Measurements from ENCODE around the gene C4BPB. TPM values are rescaled to one million over a fixed set of nuclear protein-coding genes. Genes with fewer than 3 reads are reported as not detected.

The C4BPB gene
- total and polyA plus RNA-seq, 2 donors (not counting 3 experiments of a cell fraction or from before 2014, with no cell fraction given), result not detected

- Histone ChIP-seq H3K36me3 (ENCODE audit: control insufficient read depth in 2 of 2, extremely low read depth in 1 of 2, insufficient read depth in 2 of 2, low read length in 2 of 2) (no peaks in the 10 kb centered on the region), H3K9me1 (replicated peaks; ENCODE audit: control insufficient read depth, extremely low read depth, insufficient read depth, low read length) (no peaks in the 10 kb centered on the region), H3K27me3 (ENCODE audit: control insufficient read depth in 2 of 2, insufficient read depth in 2 of 2, low read length in 2 of 2) (peaks cover 0 to 2% of the 10 kb centered on the region in 2 experiments), H3K79me2 (ENCODE audit: control insufficient read depth, insufficient read depth, low read length) (peaks cover 9% of the 10 kb centered on the region), H3K9ac (replicated peaks; ENCODE audit: extremely low read depth, insufficient read depth, low read length) (no peak overlapping the region), H3K9me3 (replicated peaks; ENCODE audit: control insufficient read depth, insufficient read depth, low read length) (no peaks in the 10 kb centered on the region), H3K4me3 (replicated peaks in 1 of 3; ENCODE audit: insufficient read depth in 1 of 3, low read depth in 1 of 3, low read length in 3 of 3) (no peak overlapping the region), H4K20me1 (replicated peaks; ENCODE audit: control insufficient read depth, extremely low read depth, insufficient read depth, low read length) (no peaks in the 10 kb centered on the region), H3K4me1 (ENCODE audit: control insufficient read depth, extremely low read depth, insufficient read depth, low read length) (peaks cover 13% of the 10 kb centered on the region), H2AFZ (ENCODE audit: low read depth, low read length) (no peak overlapping the region), H3K27ac (ENCODE audit: insufficient read depth, low read depth, low read length) (no peak overlapping the region), H3K4me2 (ENCODE audit: insufficient read depth, low read length) (no peak overlapping the region)
- TF ChIP-seq EZH2 (IDR thresholded peaks at IDR 0.05; ENCODE audit: borderline replicate concordance, low read depth, low read length, severe bottlenecking), result no peak
- TF ChIP-seq GATA2 (IDR thresholded peaks at IDR 0.05; ENCODE audit: insufficient read depth, insufficient read length, low read depth, low read length), result no peak
- TF ChIP-seq POLR2AphosphoS5 (IDR thresholded peaks at IDR 0.05; ENCODE audit: insufficient read depth, low read depth, low read length), result no peak
- no peak for TF ChIP-seq FOS (IDR thresholded peaks at IDR 0.05; ENCODE audit: borderline replicate concordance, insufficient read depth, low read length)
- no peak for TF ChIP-seq POLR2A (IDR thresholded peaks at IDR 0.05; ENCODE audit: low read depth, low read length)
- no TSS peak for BruUV-seq (replicated peaks)
- intact Hi-C loops (cut with micrococcal nuclease) (loop anchor here (5.0 kb wide), 1 partner anchor 153 kb away; no protein-coding TSS in a partner anchor), dilution Hi-C loops (cut with MboI; ENCODE audit: extremely low pct_ligation_motif_present, low sequenced_read_pairs) (no loop called here)
- CTCF ChIA-PET, result interaction anchor here (1.0 kb wide), 1 partner anchor 350 kb away, joined by 3 read pairs; no protein-coding TSS in a partner anchor
- POLR2A ChIA-PET, result no interaction called here
- DNase-seq (ENCODE audit: low read depth, low spot score) (no peak), FAIRE-seq (no peak)
These were observed 34.2 kb upstream of the C4BPB start for GRCh38 chr1:207054491-207054890.

- Histone ChIP-seq H3K36me3 (ENCODE audit: control insufficient read depth in 2 of 2, extremely low read depth in 1 of 2, insufficient read depth in 2 of 2, low read length in 2 of 2) (no peaks in the 10 kb centered on the region), H3K27ac (ENCODE audit: insufficient read depth, low read depth, low read length) (no peak overlapping the region), H3K4me3 (replicated peaks in 1 of 3; ENCODE audit: insufficient read depth in 1 of 3, low read depth in 1 of 3, low read length in 3 of 3) (no peak overlapping the region), H3K9ac (replicated peaks; ENCODE audit: extremely low read depth, insufficient read depth, low read length) (no peak overlapping the region), H3K4me2 (ENCODE audit: insufficient read depth, low read length) (no peak overlapping the region), H3K79me2 (ENCODE audit: control insufficient read depth, insufficient read depth, low read length) (no peaks in the 10 kb centered on the region), H4K20me1 (replicated peaks; ENCODE audit: control insufficient read depth, extremely low read depth, insufficient read depth, low read length) (no peaks in the 10 kb centered on the region), H3K4me1 (ENCODE audit: control insufficient read depth, extremely low read depth, insufficient read depth, low read length) (peaks cover 10% of the 10 kb centered on the region), H3K27me3 (ENCODE audit: control insufficient read depth in 2 of 2, insufficient read depth in 2 of 2, low read length in 2 of 2) (peaks cover 0 to 5% of the 10 kb centered on the region in 2 experiments), H2AFZ (ENCODE audit: low read depth, low read length) (no peak overlapping the region), H3K9me1 (replicated peaks; ENCODE audit: control insufficient read depth, extremely low read depth, insufficient read depth, low read length) (no peaks in the 10 kb centered on the region), H3K9me3 (replicated peaks; ENCODE audit: control insufficient read depth, insufficient read depth, low read length) (no peaks in the 10 kb centered on the region)
- intact Hi-C loops (cut with micrococcal nuclease), result no loop called here
- CTCF ChIA-PET, result interaction anchor here (1.2 kb wide), 1 partner anchor 10 kb away, joined by 3 read pairs; no protein-coding TSS in a partner anchor
- TF ChIP-seq JUN (IDR thresholded peaks at IDR 0.05; ENCODE audit: borderline replicate concordance, insufficient read depth, insufficient read length, low read depth) (no peak), GATA2 (IDR thresholded peaks at IDR 0.05; ENCODE audit: insufficient read depth, insufficient read length, low read depth, low read length) (no peak), MYC (IDR thresholded peaks at IDR 0.05; ENCODE audit: low read depth, low read length) (no peak), EZH2 (IDR thresholded peaks at IDR 0.05; ENCODE audit: borderline replicate concordance, low read depth, low read length, severe bottlenecking) (no peak), FOS (IDR thresholded peaks at IDR 0.05; ENCODE audit: borderline replicate concordance, insufficient read depth, low read length) (no peak), POLR2AphosphoS5 (IDR thresholded peaks at IDR 0.05; ENCODE audit: insufficient read depth, low read depth, low read length) (no peak), CTCF (IDR thresholded peaks at IDR 0.05; ENCODE audit: extremely low read depth in 1 of 2, insufficient read depth in 1 of 2, low read depth in 1 of 2, low read length in 2 of 2) (no peak)
- TF ChIP-seq, protein P1, sequence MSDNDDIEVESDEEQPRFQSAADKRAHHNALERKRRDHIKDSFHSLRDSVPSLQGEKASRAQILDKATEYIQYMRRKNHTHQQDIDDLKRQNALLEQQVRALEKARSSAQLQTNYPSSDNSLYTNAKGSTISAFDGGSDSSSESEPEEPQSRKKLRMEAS (IDR thresholded peaks at IDR 0.05; ENCODE audit: insufficient read depth, insufficient read length), result no peak
- POLR2A ChIA-PET, result no interaction called here
- dilution Hi-C loops (cut with MboI; ENCODE audit: extremely low pct_ligation_motif_present, low sequenced_read_pairs), result no loop called here
- no TSS peak for BruUV-seq (replicated peaks)
- FAIRE-seq (no peak), DNase-seq (ENCODE audit: low read depth, low spot score) (no peak)
These were observed 33.2 kb upstream of the C4BPB start for GRCh38 chr1:207055386-207056001.
